HepG2 (cell line): ENCODE measurements around the gene GBE1. TPM values are rescaled to one million over a fixed set of nuclear protein-coding genes. Genes with fewer than 3 reads are reported as not detected.

Source experiments
- ATAC-seq: fragments of 200-7000 bp; cut with Tn5 transposase; 3 replicates; pipeline ENCODE4 v1.9.1; 2020; ENCODE audit warnings: mild to moderate bottlenecking, moderate library complexity
- BruUV-seq: library from RNA; stranded (reverse); fragments of 400-500 nt; replicated peaks from 2 replicates; lab custom pipeline; 2021; lab: Mats Ljungman, UMichigan
- CTCF ChIA-PET: fragments of 300-600 bp; formaldehyde crosslinking; extraction: SDS; loops from one replicate; lab custom pipeline; 2021; ENCODE audit warnings: low total read pairs, inconsistent platforms, low intra/inter-chr PET ratio; lab: Yijun Ruan, JAX
- POLR2A ChIA-PET: fragments of 350-600 bp; sonication (Branson Sonifier 250); formaldehyde crosslinking; loops from one replicate; lab custom pipeline; 2020; ENCODE audit warnings: antibody characterized with exemption, inconsistent platforms; lab: Yijun Ruan, JAX
- DNase-seq: peaks from one replicate; pipeline ENCODE4 v3.0.0-alpha.2; 2015; ENCODE audit warnings: low spot score
- FAIRE-seq: peaks from 3 replicates; lab custom pipeline; 2011; peaks lifted over from hg19 to GRCh38; lab: Jason Lieb, UNC
- H2AFZ ChIP-seq: one replicate; pipeline ENCODE4 v1.6.1; 2011; ENCODE audit warnings: low read length, inconsistent platforms
- H3K27ac ChIP-seq: fragments of 300-600 bp; 3 replicates; pipeline ENCODE4 v1.8.0; 2011; ENCODE audit warnings: mixed run types, mild to moderate bottlenecking, mixed read lengths, low read length, inconsistent platforms; ENCODE audit not compliant: insufficient read depth; ENCODE audit errors: extremely low read length
- H3K27me3 ChIP-seq, 2 experiments: fragments of 200-600 bp in 1 of 2; 2 replicates in 1 of 2; 3 replicates in 1 of 2; pipeline versions ENCODE4 v1.6.0 to v1.8.0; 2011; ENCODE audit warnings: low read length in 2 of 2, mild to moderate bottlenecking in 2 of 2, moderate library complexity in 2 of 2, inconsistent platforms in 1 of 2; ENCODE audit not compliant: insufficient read depth in 2 of 2, control insufficient read depth in 1 of 2
- H3K36me3 ChIP-seq, 2 experiments: fragments of 200-600 bp in 1 of 2; replicated peaks in 1 of 2; 2 replicates in 1 of 2; 3 replicates in 1 of 2; pipeline versions ENCODE4 v1.5.1 to v1.8.0; 2011; ENCODE audit warnings: low read length in 2 of 2, inconsistent platforms in 1 of 2; ENCODE audit not compliant: insufficient read depth in 2 of 2, control insufficient read depth in 1 of 2
- H3K4me1 ChIP-seq: 2 replicates; pipeline ENCODE4 v1.5.1; 2012; ENCODE audit warnings: low read length, inconsistent platforms; ENCODE audit not compliant: insufficient read depth
- H3K4me2 ChIP-seq: 2 replicates; pipeline ENCODE4 v1.6.0; 2011; ENCODE audit warnings: low read depth, low read length, inconsistent platforms
- H3K4me3 ChIP-seq, 3 experiments: fragments of 200-600 bp in 1 of 3; sonication (generic), shearing (Covaris generic) in 1 of 3; replicated peaks in 1 of 3; 2 replicates each; pipeline ENCODE4 v1.5.1; 2011 to 2016; ENCODE audit warnings: low read length in 3 of 3, inconsistent platforms in 2 of 3, low read depth in 2 of 3, mild to moderate bottlenecking in 2 of 3, control low read depth in 1 of 3, mixed read lengths in 1 of 3; ENCODE audit not compliant: insufficient read depth in 1 of 3
- H3K79me2 ChIP-seq: one replicate; pipeline ENCODE4 v1.6.1; 2011; ENCODE audit warnings: low read length, inconsistent platforms; ENCODE audit not compliant: insufficient read depth
- H3K9ac ChIP-seq: 2 replicates; pipeline ENCODE4 v1.6.0; 2011; ENCODE audit warnings: mild to moderate bottlenecking, low read depth, low read length, inconsistent platforms; ENCODE audit not compliant: insufficient read depth
- H3K9me3 ChIP-seq: 2 replicates; pipeline ENCODE4 v1.5.1; 2012; ENCODE audit warnings: mild to moderate bottlenecking, low read length
- H4K20me1 ChIP-seq: 2 replicates; pipeline ENCODE4 v1.6.0; 2011; ENCODE audit warnings: inconsistent platforms, mild to moderate bottlenecking, low read length, moderate library complexity; ENCODE audit not compliant: insufficient read depth
- FOXJ3 ChIP-seq: sonication (generic); formaldehyde crosslinking; IDR thresholded peaks from 2 replicates; pipeline ENCODE4 v1.4.0; 2020; ENCODE audit warnings: missing genetic modification reagents, mild to moderate bottlenecking, borderline replicate concordance
- GATAD1 ChIP-seq: IDR thresholded peaks from 2 replicates; pipeline ENCODE4 v1.6.1; 2016; ENCODE audit warnings: missing genetic modification reagents, missing compliant biosample characterization
- GATAD2A ChIP-seq: IDR thresholded peaks from 2 replicates; pipeline ENCODE4 v1.6.1; 2016
- KLF15 ChIP-seq: sonication (generic); formaldehyde crosslinking; IDR thresholded peaks from 2 replicates; pipeline ENCODE4 v1.8.1; 2023; ENCODE audit warnings: borderline replicate concordance, mild to moderate bottlenecking, inconsistent platforms, missing genetic modification reagents, mixed read lengths
- MED8 ChIP-seq: sonication (generic); formaldehyde crosslinking; IDR thresholded peaks from 2 replicates; pipeline ENCODE4 v1.8.1; 2023; ENCODE audit warnings: mild to moderate bottlenecking, missing genetic modification reagents; ENCODE audit not compliant: insufficient replicate concordance
- MYC ChIP-seq: sonication (generic); formaldehyde crosslinking; IDR thresholded peaks from 2 replicates; pipeline ENCODE4 v1.9.0; 2021; ENCODE audit warnings: missing genetic modification reagents, borderline replicate concordance
- NKX3-1 ChIP-seq: sonication (generic); formaldehyde crosslinking; IDR thresholded peaks from 2 replicates; pipeline ENCODE4 v1.5.0; 2020; ENCODE audit warnings: missing genetic modification reagents
- PBX2 ChIP-seq: IDR thresholded peaks from 2 replicates; pipeline ENCODE4 v1.6.1; 2016; ENCODE audit warnings: control low read depth
- RCOR2 ChIP-seq: IDR thresholded peaks from 2 replicates; pipeline ENCODE4 v1.6.1; 2016; ENCODE audit warnings: missing biosample characterization, missing genetic modification reagents
- RFX3 ChIP-seq: IDR thresholded peaks from 2 replicates; pipeline ENCODE4 v1.6.1; 2016; ENCODE audit warnings: missing biosample characterization, missing genetic modification reagents
- TEF ChIP-seq: sonication (generic); formaldehyde crosslinking; IDR thresholded peaks from 2 replicates; pipeline ENCODE4 v1.5.0; 2020; ENCODE audit warnings: missing genetic modification reagents
- TSC22D2 ChIP-seq: sonication (generic); formaldehyde crosslinking; IDR thresholded peaks from 2 replicates; pipeline ENCODE4 v1.5.1; 2020; ENCODE audit warnings: missing genetic modification reagents, mild to moderate bottlenecking, borderline replicate concordance
- ZBTB49 ChIP-seq: sonication (generic); formaldehyde crosslinking; IDR thresholded peaks from 2 replicates; pipeline ENCODE4 v1.4.0; 2020; ENCODE audit warnings: missing genetic modification reagents, borderline replicate concordance
- ZFY ChIP-seq: sonication (generic); formaldehyde crosslinking; IDR thresholded peaks from 2 replicates; pipeline ENCODE4 v1.4.0; 2020; ENCODE audit warnings: missing genetic modification reagents
- ZNF225 ChIP-seq: sonication (generic); formaldehyde crosslinking; IDR thresholded peaks from 2 replicates; pipeline ENCODE4 v1.4.0; 2020; ENCODE audit warnings: mild to moderate bottlenecking, missing genetic modification reagents
- ZNF773 ChIP-seq: sonication (generic); formaldehyde crosslinking; IDR thresholded peaks from 2 replicates; pipeline ENCODE4 v1.4.0; 2020; ENCODE audit warnings: missing genetic modification reagents, borderline replicate concordance
- WGBS: methylation state at CpG from one replicate; pipeline ENCODE4 v1.1.6; 2017; ENCODE audit warnings: low lambda C conversion rate; 5-methylcytosine and 5-hydroxymethylcytosine counted together
- in situ Hi-C: cut with HindIII; loops from 2 replicates; pipeline ENCODE4 v1.10.0; 2017; ENCODE audit warnings: low pct_unique_long_range_greater_than_20kb; ENCODE audit not compliant: extremely low pct_ligation_motif_present
- intact Hi-C: fragments of 100-400 bp; cut with micrococcal nuclease; formaldehyde crosslinking; loops from one replicate; pipeline ENCODE4 v1.10.0; 2022; ENCODE audit not compliant: unreplicated experiment
- polyA plus RNA-seq, 8 experiments: library from polyadenylated mRNA; depleted of rRNA in 3 of 8; stranded (reverse) in 7 of 8; unstranded in 1 of 8; fragments of >200 nt; fragmentation: Illumina TruSeq in 4 of 8; extraction: Trizol in 4 of 8; gene quantifications; 2 replicates each; pipeline versions ENCODE4 v1.2.1 to v1.2.3, GENCODE V29; 2011 to 2016; ENCODE audit warnings: low read depth in 4 of 8, missing spikeins in 1 of 8, mixed read lengths in 1 of 8; ENCODE audit not compliant: insufficient read depth in 1 of 8
- total RNA-seq, 5 experiments: library from RNA; depleted of rRNA; stranded (reverse); fragments of >200 nt; fragmentation: Illumina TruSeq; extraction: Trizol; gene quantifications; 2 replicates each; pipeline ENCODE4 v1.2.3, GENCODE V29; 2016; ENCODE audit warnings: low read depth in 1 of 5
- TF ChIP-seq, protein P1 (sequence below): sonication (generic); formaldehyde crosslinking; IDR thresholded peaks from 2 replicates; pipeline ENCODE4 v1.9.0; 2021; ENCODE audit warnings: missing genetic modification reagents, borderline replicate concordance
- TF ChIP-seq, protein P2 (sequence below): sonication (generic); formaldehyde crosslinking; IDR thresholded peaks from 2 replicates; pipeline ENCODE4 v1.8.0; 2022; ENCODE audit warnings: missing genetic modification reagents, mild to moderate bottlenecking, borderline replicate concordance
- TF ChIP-seq, protein P3 (sequence below): sonication (generic); formaldehyde crosslinking; IDR thresholded peaks from 2 replicates; pipeline ENCODE4 v1.8.1; 2023; ENCODE audit warnings: mild to moderate bottlenecking, missing genetic modification reagents

Gene GBE1
- total and polyA plus RNA-seq, 2 of the 13 experiments (the other 11 are each of a cell fraction or from before 2014, with no cell fraction given): 22.9 to 36.1 TPM

- Histone ChIP-seq H3K4me1 (no peaks in the 10 kb centered on the region), H3K9me3 (no peaks in the 10 kb centered on the region), H3K9ac (no peak overlapping the region), H3K36me3 (no peaks in the 10 kb centered on the region), H4K20me1 (no peaks in the 10 kb centered on the region), H3K4me2 (no peak overlapping the region), H3K27me3 (no peaks in the 10 kb centered on the region), H3K4me3 (no peak overlapping the region), H2AFZ (no peak overlapping the region), H3K27ac (no peak overlapping the region), H3K79me2 (no peaks in the 10 kb centered on the region)
- TF ChIP-seq RFX3 (CRISPR knock-in tag) (no peak), PBX2 (CRISPR knock-in tag) (no peak), RCOR2 (no peak), ZFY (CRISPR knock-in tag) (no peak), ZNF773 (CRISPR knock-in tag) (no peak), FOXJ3 (CRISPR knock-in tag) (no peak), GATAD2A (no peak), ZBTB49 (no peak), KLF15 (CRISPR knock-in tag) (no peak), GATAD1 (CRISPR knock-in tag) (no peak), TEF (CRISPR knock-in tag) (no peak), MYC (CRISPR knock-in tag) (no peak), MED8 (CRISPR knock-in tag) (no peak), TSC22D2 (CRISPR knock-in tag) (no peak), ZNF225 (CRISPR knock-in tag) (no peak), NKX3-1 (no peak)
- TF ChIP-seq, protein P1, sequence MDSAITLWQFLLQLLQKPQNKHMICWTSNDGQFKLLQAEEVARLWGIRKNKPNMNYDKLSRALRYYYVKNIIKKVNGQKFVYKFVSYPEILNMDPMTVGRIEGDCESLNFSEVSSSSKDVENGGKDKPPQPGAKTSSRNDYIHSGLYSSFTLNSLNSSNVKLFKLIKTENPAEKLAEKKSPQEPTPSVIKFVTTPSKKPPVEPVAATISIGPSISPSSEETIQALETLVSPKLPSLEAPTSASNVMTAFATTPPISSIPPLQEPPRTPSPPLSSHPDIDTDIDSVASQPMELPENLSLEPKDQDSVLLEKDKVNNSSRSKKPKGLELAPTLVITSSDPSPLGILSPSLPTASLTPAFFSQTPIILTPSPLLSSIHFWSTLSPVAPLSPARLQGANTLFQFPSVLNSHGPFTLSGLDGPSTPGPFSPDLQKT (CRISPR knock-in tag): no peak
- TF ChIP-seq, protein P2, sequence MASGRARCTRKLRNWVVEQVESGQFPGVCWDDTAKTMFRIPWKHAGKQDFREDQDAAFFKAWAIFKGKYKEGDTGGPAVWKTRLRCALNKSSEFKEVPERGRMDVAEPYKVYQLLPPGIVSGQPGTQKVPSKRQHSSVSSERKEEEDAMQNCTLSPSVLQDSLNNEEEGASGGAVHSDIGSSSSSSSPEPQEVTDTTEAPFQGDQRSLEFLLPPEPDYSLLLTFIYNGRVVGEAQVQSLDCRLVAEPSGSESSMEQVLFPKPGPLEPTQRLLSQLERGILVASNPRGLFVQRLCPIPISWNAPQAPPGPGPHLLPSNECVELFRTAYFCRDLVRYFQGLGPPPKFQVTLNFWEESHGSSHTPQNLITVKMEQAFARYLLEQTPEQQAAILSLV: no peak
- TF ChIP-seq, protein P3, sequence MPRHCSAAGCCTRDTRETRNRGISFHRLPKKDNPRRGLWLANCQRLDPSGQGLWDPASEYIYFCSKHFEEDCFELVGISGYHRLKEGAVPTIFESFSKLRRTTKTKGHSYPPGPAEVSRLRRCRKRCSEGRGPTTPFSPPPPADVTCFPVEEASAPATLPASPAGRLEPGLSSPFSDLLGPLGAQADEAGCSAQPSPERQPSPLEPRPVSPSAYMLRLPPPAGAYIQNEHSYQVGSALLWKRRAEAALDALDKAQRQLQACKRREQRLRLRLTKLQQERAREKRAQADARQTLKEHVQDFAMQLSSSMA: no peak
- DNase-seq (no peak), ATAC-seq (no peak), FAIRE-seq (no peak)
- POLR2A ChIA-PET: no interaction called here
- BruUV-seq: no TSS peak
- WGBS: 85% methylated on average over 2 of the region's 2 CpGs
- in situ Hi-C loops: no loop called here
- intact Hi-C loops: no loop called here
- CTCF ChIA-PET: no interaction called here
Measured at GRCh38 chr3:81601707-81602305, 159.6 kb downstream of the GBE1 start.
